GM18870 (cell line): ENCODE results near the gene UGT1A10.

Experiments used
- ATAC-seq: cut with Tn5 transposase; IDR thresholded peaks from one replicate; pipeline ENCODE4 v1.9.1; 2021; ENCODE audit warnings: moderate library complexity; ENCODE audit not compliant: unreplicated experiment

The UGT1A10 gene

DNA sequence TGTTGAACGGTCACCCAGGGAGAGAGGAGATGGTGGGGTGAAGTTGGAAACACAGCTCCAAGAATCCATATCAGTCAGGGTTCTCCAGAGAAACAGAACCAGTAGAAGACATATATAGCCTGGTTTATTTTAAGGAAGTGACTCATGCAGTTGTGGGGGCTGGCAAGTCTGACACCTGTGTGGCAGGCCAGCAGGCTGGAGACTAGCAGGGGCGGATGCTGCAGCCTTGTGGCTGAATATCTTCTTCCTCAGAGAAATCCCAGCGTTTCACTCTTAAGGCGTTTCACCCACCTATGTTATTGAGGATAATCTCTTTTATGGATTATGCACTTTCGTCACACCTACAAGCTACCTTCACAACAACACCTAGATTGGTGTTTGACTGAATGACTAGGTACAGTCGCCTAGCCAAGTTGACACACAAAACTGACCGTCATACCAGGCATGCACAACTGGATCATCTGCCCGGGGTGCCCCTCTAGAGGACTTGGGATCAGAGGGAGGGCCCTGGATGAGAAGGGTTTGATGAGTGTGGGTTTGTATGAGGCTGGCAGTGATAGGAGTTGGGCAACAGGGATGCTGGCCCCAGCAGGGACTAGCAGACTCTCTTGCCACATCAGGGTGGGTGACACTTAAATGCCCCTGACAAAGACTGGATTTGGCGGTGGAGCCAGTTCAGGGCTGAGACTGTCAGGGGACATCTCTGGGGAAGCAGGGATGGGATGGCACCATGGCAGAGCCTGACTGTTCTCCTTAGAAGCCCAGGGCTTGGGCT, 165.3 kb downstream of the UGT1A10 start:
- ATAC-seq, result no peak

DNA sequence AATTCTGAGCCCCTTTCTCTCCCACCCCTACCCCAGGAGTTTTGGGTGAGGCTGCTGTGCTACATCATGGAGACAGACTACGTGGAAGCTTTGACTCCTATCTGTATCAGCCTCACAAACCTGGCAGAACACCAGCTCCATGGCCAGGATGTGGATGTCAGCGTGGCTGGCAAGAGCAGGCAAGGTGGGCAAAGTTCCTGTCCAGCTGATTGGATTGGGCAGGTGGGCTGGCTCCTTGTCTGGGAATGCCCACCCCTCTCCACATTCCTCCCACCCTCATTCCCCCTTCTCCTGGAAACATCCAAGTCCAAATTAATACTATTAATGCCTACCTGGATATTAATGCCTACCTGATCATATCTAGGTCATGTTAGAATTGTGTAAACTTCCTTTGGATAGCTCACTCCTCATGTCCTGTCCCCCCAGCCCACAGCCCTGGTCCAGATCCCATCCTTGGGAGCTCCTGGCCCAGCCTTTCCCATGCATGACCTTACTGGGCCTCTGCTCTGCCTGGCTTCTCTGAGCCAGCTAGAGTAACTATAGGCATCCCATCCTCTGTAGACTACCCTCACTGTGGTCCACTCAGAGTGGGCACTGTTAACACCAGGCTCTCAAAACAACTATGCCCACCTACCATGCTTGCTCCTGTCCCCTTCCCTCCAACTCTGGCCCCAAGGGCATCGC, 166.0 kb downstream of the UGT1A10 start:
- no peak for ATAC-seq

- ATAC-seq, result no peak
Measured at GRCh38 chr2:233803292-233803911, 167.2 kb downstream of the UGT1A10 start.

- no peak for ATAC-seq
Measured at GRCh38 chr2:233803994-233804393, 167.7 kb downstream of the UGT1A10 start.

DNA sequence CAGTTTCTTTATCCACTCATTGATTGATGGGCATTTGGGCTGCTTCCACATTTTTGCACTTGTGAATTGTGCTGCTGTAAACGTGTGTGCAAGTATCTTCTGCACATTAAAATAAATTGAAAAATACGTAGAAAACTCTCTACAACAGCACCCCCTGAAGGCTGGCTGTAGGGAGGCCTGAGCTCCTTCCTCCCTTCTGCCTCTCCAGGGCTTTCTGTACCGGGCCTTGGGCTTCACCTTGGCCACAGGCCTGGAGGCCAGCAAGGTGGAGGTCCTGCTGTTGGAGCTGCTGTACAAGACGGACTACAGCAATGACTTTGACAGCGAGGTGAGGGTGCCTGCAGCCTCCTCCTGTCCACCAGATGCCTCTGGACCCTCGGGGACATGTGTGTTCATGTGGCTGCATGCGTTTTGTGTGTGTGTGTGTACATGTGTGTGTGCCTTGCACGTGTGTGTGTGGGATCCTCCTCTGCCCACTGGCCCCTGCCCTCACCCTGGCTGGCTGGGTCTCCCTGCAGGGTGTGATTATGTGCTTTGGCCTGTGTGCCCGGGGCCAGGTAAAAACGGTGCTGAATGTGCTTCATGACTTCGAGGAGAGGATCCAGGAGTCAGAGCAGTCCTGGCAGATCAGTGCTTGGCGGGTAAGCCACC, 171.1 kb downstream of the UGT1A10 start:
- ATAC-seq, result no peak

DNA sequence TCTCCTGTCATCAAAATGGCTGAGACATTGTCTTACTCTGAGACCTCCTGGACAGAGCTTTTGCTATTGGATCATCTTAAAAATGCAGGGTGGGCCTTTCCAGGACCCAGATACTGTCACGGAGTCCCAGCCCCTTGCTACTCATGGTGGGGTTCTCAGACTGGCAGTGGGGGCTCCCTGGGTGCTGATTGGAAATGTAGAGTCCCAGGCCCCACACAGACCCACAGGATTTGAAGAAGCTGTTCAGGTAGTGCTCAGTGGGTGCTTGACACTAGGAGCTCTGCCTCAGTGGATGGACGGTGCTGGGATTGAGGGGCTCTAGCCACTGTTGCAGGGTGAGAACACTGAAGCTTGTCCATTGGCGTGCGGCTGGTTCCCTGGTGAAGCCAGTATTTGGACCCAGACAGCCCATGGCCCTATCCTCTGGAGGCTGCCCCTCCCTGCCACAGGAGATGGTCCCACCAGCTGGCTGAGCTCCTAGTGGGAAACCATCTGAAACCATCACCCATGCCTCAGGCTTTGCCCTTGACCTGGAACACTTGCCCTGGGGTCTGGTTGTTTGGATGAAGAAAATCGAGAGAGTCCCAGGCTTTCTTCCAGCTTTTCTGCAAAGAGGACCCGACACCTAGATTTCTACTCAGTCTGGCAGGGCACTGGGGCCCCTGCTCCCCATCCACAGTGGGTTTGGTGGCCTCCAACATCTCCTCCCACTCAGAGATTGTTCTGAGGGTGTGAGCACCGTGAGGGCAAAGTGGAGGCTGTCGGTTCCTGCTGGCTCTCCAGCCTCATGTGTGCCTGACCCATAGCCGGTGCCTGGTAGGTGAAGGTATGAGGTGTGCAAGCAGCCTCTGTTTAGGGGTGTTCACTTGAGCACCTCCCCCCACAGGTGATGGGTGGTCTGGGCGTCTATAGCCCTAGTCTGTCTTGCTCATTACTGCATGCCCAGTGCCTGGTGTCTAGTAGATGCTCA, 172.0 kb downstream of the UGT1A10 start:
- ATAC-seq, result no peak

- no peak for ATAC-seq
Measured at GRCh38 chr2:233810385-233810784, 174.1 kb downstream of the UGT1A10 start.

DNA sequence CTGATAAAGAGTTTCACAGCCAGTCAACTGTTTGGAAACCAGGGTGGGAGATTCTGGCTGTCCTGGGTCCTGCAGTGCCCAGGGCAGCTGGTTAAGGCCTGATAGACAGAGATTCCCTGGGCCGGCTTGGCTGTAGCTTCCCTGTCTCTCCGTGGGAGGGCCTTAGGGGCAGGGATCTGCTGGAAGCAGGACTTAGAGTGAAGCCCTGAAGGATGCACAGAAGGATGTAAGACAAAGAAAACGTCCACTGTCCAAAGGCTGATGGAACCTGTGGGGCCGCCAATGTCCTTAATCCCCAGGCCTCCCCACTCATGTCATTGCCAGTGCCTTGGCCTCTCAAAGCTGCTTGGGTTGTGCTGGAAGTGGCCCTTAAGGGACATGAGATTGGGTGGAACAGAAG, 174.8 kb downstream of the UGT1A10 start:
- no peak for ATAC-seq

- ATAC-seq, result no peak
Measured at GRCh38 chr2:233811732-233812131, 175.5 kb downstream of the UGT1A10 start.

GRCh38 chr2:233813236-233814055, 177.2 kb downstream of the UGT1A10 start:
- ATAC-seq, result no peak

DNA sequence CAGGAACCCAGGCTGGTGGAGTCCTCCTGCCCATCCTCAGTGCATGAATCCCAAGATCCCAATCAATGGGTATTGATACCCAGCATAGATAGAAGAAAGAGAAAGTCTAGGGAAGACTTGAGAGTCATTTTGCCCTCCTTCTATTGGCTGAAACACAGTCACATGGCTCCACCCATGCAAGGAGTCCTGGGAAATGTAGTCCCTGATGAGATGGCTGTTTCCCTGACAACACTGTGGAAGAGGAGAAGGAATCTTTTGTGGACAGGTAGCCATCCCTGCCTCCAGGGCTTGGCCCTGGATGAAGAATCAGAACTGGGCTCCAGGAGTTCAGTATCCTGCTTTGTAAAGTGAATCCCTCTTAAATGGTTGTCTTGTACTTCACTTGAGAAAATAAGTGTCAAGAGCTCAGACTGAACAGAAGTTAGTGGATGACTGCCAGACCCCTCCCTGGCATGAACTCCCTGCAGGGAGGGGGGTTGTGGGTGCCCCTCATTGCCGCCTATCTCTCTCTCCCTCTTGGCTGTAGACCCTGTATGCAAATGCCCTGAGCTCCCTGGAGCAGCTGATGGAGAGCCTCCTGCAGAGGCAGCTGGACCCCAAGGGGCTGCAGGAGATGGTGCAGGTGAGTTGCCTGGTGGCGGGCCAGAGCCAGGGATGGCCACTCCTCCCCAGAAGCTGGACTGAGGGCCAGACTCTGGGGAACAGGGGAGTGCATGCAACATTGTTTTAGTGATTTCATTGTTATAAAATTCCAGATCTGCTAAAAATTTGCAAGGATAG, 178.0 kb downstream of the UGT1A10 start:
- no peak for ATAC-seq

DNA sequence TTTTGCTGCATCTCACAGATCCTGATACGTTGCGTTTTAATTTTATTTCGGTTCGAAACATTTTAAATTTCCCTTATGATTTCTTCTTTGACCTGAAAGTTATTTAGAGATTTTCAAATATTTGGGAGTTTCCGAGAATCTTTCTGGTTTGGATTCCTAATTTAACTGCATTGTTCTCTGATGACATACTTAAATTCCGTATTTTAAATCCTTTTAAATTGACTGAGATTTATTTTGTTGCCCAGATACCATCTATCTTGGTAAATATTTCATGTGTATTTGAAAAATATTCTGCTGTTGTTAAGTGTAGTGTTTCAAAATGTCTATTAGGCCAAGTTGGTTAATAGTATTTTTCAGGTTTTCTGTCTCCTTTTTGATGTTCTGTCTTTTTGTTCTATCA, 179.6 kb downstream of the UGT1A10 start:
- ATAC-seq, result no peak

DNA sequence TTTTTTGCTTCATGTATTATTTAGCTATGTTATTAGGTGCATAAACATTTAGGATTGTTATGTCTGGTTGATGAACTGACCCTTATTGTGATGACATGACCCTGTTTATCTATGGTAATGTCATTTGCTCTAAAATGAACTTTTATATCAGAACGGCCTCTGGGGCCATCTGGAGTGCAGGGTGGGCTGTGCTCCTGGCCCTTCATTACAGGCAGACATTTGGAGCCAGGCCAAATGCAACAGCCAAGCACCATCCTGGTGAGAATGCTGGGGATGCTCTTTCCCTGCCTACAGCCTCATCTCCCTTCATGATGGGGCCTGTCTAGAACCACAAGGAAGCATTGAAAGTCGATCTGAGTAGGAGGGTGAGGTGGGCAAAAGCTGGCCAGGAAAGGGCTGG, 180.1 kb downstream of the UGT1A10 start:
- ATAC-seq, result no peak

- no peak for ATAC-seq
Measured at GRCh38 chr2:233816771-233817170, 180.5 kb downstream of the UGT1A10 start.

- ATAC-seq, result no peak
Measured at GRCh38 chr2:233817361-233817911, 181.2 kb downstream of the UGT1A10 start.

DNA sequence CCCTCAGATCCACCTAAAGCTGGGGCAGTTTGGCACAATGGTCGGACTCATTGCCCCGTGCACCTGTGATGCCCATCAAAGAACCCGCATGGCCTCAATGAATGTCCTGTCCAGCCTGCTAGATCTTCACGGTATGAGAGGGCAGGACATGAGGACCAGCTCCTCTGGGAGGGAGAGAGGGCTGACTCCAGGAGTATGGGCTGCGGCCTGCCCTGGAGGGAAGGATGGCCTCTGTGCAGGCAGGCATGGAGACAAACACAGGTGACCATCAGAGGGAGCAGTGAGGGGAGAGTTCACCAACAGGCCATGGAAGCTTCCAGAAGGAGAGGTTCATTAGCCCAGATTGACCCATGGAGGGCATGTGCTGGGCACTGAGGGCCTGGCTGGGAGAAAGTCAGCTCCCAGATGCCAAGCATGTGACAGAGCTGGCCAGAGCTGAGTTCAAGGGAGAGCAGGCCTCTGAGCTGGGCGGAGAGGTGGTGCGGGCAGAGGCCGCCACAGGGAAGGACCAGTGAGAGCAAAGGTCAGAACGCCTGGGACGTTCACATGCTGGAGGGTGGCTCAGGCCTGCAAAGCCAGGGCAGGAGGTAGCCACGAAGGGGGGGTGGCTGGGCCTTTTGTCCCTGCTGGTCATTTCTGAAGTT, 181.9 kb downstream of the UGT1A10 start:
- ATAC-seq, result no peak

- no peak for ATAC-seq
Measured at GRCh38 chr2:233818639-233819621, 182.7 kb downstream of the UGT1A10 start.
